Activated CD8-positive, alpha-beta memory T cell treated with anti-CD3 and anti-CD28 coated beads for 36 hours (primary cell): ENCODE results near the gene KCNJ12. TPM values are rescaled to one million over a fixed set of nuclear protein-coding genes. Genes with fewer than 3 reads are reported as not detected.
"Not testable (repeated sequence)": the region's sequence is repeated elsewhere in the genome, so short reads cannot be mapped to it uniquely, and the experiment has no call there.

ENCODE experiments used
- CTCF ChIA-PET: fragments of 350-600 bp; sonication (Branson Sonifier 250); formaldehyde crosslinking; loops from one replicate; lab custom pipeline; 2021; ENCODE audit warnings: antibody characterized with exemption; lab: Charles Lee
- POLR2A ChIA-PET: fragments of 350-600 bp; sonication (Branson Sonifier 250); formaldehyde crosslinking; loops from one replicate; lab custom pipeline; 2021; ENCODE audit warnings: antibody characterized with exemption; lab: Charles Lee
- total RNA-seq, 2 experiments: library from RNA; stranded (reverse); gene quantifications; one replicate each; pipeline ENCODE4 v1.2.3, GENCODE V29; 2021

The KCNJ12 gene
- total RNA-seq, 2 experiments from 2014 or later = not detected

DNA sequence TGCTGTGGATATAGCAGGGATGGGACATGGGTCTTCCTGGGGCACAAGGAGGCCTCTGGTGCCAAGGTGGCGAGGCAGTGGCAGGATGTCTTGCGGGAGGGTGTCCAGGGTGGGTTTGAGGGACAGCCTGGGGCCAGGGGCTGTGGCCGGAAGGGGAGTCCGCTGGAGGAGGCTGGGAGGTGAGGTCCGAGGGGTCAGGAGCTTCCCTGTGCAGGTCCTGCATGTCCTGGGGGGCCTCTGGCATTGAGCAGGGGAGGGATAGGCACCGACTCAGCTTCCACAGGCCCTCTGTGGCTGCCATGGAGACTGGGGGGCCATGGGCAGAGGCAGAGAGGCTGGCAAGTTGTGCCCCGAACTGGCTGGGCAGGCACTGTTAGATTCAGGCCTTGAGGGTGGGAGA, 38.5 kb downstream of the KCNJ12 start:
- CTCF ChIA-PET, POLR2A ChIA-PET: not testable (repeated sequence)

DNA sequence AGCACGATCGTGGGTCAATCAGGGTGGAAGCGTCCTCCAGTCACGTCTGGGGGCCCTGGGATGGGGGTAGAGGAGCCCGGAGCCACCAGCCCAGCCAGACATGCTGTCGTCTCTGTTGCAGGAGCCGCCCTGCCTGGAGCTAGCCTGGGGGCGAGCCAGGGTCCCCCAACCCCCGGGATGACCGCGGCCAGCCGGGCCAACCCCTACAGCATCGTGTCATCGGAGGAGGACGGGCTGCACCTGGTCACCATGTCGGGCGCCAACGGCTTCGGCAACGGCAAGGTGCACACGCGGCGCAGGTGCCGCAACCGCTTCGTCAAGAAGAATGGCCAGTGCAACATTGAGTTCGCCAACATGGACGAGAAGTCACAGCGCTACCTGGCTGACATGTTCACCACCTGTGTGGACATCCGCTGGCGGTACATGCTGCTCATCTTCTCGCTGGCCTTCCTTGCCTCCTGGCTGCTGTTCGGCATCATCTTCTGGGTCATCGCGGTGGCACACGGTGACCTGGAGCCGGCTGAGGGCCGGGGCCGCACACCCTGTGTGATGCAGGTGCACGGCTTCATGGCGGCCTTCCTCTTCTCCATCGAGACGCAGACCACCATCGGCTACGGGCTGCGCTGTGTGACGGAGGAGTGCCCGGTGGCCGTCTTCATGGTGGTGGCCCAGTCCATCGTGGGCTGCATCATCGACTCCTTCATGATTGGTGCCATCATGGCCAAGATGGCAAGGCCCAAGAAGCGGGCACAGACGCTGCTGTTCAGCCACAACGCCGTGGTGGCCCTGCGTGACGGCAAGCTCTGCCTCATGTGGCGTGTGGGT, 39.2 kb downstream of the KCNJ12 start:
- CTCF ChIA-PET, POLR2A ChIA-PET: not testable (repeated sequence)

DNA sequence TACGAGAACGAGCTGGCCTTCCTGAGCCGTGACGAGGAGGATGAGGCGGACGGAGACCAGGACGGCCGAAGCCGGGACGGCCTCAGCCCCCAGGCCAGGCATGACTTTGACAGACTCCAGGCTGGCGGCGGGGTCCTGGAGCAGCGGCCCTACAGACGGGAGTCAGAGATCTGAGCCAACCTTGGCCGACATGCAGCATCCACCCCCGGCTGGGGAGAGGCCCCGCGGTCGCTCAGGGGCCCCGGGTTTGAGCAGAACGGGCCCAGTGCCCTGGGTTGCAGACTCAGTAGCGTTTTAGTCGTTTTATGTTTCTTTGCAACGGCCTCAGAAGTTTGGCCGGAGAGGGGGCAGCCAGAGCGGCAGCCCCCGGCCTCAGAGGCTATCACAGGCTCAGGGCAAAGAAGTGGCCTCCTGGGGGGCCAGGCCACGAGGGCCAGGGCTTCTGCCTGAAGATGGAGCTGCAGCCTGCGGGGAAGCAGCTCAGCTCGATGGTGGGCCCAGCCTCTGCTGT, 40.4 kb downstream of the KCNJ12 start:
- POLR2A ChIA-PET, CTCF ChIA-PET: not testable (repeated sequence)

DNA sequence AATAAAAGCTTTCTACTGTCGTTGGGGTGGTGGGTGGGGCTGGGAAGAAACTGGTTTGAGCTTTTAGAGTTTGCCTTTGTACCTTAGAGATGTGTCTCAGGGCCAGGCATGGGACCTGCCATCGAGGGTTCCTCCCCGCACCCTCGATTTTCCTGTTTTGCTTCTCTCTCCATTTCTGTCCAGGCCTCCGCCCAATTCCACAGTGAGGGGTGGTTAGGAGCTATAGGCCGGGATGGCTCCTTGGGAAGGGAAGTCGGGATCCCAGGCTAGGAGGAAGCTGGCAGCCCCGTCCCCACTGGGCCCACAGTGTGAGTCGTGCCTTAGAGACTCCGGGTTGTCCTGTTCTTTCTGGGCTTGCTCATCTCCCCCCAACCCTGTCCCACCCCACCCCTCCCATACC, 41.2 kb downstream of the KCNJ12 start:
- CTCF ChIA-PET, POLR2A ChIA-PET: not testable (repeated sequence)

DNA sequence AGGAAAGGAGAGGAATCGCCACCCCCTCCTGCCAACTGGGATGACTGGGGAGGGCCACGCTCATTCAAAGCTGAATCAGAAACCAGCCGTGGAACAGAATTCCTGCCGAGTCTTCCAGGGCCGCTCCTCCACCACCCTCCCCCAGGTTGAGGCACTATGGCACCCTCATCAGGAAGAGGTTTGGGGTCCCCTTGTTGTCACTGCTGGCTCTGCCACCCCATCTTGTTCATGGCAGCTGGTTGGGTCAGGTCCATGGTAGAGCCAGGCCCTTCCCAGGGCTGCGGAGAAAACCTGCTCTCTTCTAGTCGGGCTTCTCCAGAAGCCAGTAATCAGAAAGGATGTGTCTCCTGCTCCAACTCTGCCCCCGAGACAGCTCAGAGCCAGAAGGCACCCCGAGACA, 41.8 kb downstream of the KCNJ12 start:
- ChIA-PET POLR2A (no interaction called here), CTCF (no interaction called here)

DNA sequence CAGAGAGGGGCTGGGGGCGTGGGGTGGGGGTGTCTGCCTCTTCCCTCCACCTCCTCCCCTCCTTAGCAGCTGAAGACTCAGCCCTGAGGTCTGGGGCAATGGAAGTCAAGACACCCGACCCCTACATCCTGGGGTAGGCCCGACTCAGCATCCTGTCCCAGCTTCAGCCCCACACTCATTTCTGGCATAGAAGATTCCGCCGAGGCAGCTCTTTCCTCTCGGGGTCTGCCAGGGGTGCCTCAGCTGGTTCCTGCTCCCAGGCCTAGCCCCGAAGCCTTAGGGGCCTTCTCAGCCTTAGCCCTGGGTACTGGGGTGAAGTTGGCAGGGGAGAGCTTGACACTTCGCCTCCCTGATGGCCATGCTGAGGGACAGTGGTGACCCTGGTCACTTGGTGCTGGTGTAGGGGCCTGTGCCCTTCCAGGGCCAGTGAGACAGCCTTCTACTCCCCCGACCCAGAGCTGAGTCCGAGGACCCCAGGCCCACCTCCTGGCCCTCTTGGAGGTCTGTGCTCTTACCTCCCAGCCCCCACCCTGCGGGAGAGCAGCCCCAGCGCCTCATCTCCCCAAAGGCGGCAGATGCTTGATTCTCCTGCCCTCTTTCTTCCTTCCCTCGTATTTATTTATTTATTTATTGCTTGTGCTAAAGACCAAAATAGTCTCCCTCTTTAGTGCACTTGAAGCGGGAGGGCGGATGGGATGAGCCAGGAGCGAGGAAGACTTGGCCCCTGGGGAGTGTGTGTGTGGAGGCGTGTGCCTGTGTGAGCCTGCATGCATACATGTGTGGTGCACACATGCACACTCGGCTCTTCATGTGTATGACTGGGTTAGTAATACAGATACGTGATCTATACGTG, 42.5 kb downstream of the KCNJ12 start:
- ChIA-PET CTCF (no interaction called here), POLR2A (no interaction called here)

DNA sequence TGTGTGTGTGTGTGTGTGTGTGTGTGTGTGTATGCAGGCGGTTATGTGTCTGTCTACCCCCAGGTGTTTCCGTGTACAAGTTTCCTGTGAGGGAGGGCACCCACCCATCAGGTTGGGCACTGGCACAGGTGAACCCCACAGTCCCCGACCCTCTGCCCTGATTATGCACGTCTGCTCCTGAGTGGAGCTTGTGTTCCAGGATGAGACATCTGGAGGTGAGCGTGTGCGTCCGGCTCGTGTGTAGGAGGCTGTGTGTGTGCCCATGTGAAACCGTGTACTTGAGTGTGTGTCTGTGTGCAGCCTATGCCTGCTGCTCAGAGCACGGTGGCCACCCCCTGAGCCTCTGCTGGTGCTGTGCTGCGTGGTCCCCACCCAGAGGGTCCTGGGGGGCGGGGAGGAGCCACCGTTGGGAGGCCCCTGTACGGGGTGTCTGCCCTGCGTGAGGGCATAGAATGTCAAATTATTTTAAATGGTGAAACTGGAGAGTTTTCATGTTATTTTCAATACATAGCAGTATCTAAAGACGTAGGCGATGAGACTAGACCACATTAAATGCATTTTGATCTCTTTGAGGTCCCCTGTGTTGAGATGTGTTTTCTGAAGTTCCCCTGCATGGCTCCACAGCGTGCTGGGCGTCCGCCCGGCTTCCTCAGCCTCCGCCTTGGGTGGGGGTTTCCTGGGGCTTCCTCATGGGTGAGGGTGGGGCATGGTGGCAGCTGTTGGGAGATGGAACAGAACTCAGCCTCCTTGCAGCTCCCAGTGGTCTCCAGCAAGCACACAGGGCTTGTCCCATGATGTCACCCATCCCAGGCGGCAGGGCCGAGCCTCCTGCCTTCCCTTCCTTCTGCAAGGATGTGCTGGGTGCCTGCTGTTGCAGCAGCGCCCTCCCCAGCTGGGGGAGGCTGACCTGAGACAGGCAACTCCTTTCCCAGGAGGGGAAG, 43.4 kb downstream of the KCNJ12 start:
- ChIA-PET POLR2A (no interaction called here), CTCF (no interaction called here)

DNA sequence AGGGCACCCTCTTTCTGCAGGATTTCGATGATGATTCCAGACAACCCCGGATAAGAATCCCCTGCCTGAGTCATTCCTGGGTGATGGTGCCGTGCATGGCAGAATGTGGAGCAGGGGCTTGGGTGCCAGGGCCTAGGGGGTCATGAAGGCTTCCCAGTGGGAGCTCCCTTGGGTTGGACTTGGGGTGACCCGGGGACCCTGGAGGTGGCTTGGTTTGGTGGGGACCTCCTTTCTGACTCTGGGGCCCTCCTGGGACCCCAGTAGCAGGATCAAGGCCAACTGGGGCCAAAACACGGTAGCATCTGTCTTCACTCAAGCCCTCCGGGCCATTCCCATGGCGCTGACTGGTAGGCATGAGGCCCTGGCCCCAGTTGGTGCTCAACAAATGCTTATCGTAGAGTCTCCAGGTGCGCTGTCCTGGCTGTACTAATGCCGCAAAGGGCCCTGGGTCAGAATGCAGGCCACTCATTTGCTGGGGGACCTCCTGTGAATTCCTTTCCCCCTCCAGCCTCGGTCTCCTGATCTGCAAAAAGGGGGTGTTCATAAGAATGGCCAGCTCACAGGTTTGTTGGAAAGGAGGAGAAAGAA, 44.4 kb downstream of the KCNJ12 start:
- POLR2A ChIA-PET, CTCF ChIA-PET: not testable (repeated sequence)

DNA sequence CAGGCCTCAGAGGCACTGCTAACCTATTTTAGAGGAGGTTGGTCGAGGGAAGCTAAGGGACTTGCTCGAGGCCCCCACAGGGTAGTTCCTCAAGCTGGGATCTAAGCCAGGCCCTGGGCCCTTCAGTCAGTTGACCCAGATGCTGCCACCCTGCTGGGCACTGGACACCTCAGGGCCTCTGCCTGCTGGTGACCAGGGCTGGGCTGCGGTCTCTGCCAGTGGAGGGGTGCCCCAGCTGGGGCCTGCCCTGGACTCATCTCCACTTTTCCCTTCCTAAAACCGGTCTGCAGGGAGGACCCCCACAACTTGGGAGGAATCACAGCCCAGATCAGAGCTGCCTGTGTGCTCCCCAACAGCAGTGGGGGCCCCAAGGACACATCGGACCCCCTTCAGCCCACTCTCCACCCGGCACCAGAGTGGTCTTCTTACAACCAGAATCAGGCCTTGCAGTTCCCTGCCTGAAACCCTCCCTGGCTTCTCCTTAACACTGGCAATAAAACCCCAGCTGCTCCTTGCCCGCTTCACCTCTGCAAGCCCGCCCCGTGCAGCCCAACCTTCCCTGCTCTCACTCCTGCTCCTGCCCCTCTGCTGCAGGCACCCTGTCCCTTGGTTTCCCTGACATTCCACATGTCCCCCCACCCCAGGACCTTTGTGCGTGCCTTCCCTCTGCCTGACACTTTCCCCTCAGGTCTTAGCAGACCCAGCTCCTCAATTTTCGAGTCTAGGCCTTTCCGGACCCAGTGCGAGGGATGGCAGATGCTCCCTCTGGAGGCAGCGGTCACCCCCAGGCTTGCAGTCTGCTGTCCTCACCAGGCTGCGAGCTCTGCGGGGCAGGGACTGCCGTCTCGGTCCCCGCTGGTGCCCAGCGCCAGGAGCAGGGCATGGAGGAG, 45.5 kb downstream of the KCNJ12 start:
- CTCF ChIA-PET, POLR2A ChIA-PET: not testable (repeated sequence)

DNA sequence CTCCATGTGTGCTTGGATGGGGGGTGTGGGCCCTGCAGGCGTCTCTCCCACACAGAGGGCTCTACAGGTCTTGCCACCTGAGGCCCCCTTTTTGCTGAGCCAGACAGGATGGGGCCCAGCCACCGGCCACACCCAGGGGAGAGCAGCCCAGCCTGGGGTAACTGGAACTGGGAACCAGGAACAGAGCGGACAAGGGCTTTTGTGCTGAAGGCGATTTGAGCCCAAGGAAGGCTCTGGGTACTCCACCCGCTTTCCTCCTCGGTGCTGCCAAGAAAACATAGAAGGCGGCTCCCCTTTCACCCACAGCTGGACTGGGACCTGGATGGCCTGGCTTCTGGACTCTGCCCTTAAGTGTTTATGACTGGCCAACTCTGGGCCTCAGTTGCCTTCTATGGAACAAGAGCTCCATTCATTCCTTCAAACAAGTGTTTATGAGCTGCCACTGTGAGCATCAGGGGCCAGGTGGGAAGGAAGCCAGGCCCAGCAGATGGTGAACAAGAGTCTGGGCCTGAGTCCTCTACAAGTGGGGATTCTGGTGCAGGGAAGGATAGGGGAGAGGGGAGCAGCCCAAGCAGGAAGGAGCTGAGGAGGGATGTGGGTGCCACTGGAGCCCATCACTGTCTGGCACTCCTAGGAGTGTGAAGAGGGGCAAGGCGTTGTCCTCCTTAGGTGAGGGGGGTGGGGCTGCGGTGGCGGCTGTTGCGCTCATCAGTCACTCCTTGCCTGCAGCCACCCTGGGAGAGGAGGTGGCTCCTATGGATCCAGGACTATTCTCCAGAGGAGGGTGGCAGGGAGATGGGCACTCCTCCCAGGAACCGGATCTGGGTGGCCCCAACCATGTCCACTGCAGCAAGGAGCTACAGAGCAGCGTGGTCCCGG, 46.4 kb downstream of the KCNJ12 start:
- POLR2A ChIA-PET, CTCF ChIA-PET: not testable (repeated sequence)

DNA sequence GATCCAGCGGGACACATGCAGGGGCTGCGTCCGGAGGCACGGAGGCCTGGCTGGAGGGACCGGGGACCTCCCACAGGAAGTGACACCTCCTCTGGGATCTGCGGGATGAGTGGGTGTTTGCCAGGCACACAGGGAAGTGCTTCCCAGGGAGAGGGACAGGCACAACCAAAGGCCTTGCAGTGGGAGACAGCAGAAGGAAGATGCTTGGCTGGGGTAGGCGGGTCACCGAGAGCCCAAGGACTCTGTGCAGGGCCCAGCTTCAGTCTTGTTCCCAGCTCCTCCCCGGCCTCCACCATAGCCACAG, 47.0 kb downstream of the KCNJ12 start:
- CTCF ChIA-PET, POLR2A ChIA-PET: not testable (repeated sequence)

DNA sequence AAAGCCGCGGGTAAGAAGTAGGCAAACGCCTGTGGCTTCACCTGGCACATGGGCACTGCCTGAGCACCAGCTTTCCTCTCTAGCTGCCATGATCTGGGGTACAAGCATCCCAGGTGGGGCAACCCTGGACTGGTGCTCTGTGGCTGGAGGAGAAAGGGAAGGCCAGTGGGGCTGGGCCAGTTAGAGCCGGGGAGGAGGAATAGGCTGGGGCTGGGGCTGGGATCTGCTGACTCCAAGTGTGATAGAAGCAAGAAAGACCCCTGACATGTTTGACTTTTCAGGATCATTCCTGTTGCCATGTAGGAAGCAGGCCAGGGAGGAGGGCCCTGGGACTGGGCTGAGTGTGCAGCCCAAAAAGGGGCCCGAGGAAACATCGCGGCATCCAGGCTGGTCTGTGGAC, 48.5 kb downstream of the KCNJ12 start:
- CTCF ChIA-PET, POLR2A ChIA-PET: not testable (repeated sequence)

DNA sequence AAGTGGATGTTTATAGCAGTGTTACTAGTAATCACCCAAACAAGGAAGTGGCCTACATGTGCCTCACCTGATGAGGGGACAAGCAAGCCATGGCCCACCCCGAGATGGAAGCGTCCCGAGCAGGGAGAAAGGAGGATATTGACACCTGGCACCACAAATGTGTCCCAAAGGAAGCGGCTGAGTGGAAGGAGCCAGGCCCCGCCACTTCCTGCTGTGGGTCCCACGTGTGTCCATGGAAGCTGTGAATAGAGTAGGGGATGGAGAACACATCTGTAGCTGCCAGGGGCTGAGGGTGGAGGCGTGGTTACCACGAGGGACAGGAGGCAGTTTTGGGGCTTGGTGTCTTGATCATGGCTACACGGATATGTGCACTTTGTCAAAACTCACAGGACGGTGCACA, 49.2 kb downstream of the KCNJ12 start:
- ChIA-PET CTCF (no interaction called here), POLR2A (no interaction called here)

DNA sequence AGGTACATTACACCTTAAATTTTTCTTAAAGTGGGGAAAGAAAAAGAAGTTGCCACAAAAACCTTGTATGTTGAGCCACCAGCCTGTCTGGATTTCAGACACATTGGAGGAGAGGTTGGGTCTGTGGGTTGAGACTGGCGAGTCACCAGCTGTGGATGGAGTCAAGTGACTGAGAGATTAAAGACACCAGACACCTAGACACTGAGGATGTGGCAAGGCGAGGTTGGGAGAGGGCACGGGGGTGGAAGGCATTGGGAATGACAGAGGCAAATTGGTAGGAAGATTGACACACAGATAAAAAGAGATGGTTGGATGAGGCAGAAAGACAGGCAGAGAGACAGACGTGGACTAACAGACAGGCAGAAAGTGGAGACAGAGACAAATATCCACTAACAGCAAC, 49.6 kb downstream of the KCNJ12 start:
- CTCF ChIA-PET = no interaction called here
- POLR2A ChIA-PET = no interaction called here

DNA sequence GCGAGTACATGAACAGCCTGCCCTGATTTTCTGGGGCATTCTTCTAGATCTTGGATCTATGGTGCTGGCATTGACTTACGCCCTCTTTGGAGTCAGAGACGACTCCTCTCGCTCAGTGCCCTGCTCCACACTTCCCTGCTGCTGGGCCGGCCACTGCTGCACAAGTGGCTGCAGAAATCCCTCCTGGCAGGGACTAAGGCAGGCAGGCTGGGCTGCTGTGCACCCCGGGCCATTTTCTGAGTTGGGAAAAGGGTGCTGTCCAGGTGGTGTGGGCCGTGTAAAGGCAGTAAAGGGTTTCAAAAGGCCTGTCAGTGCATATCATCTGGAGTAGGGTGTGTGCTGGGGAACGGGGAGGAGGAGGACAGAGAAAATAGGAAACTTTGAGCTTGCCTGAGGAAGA, 50.1 kb downstream of the KCNJ12 start:
- CTCF ChIA-PET, POLR2A ChIA-PET: not testable (repeated sequence)

DNA sequence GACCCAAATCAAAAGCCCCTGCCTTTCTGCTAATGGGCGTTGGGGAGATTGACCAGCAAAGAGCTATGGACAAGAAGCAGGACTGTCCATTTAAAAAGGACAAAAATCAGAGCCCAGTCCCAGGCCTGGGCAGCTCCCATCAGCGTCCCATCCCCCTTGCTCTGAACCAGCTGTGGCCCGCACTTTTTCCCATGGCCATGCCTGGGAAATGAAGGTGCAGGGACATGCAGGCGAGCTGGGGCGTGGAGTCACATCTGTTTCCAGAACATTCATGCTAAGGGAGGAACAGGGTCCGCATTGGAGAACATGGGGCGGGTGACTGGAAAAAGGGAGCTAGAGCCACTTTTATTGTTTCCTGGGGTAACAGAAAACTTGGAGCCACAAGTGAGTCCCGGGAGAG, 50.7 kb downstream of the KCNJ12 start:
- CTCF ChIA-PET = not testable (repeated sequence)

DNA sequence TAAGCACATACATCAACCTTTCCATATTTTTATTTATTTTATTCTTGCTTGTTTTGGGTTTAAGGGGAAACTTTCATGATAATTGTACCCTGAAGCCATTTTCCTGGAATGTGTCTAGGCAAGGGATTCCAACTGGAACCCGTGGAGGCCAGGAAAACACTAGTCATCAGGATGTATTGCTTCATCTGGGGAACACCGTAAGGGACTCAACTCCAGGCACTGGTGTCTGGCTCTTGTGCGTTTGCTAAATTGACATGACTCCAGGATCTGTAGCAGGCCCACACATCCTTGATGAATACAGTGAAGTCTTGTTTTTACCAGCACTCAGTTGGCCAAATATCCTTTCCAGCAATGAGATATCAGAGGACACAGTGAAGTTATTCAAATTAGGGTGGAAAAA, 51.6 kb downstream of the KCNJ12 start:
- CTCF ChIA-PET, POLR2A ChIA-PET: not testable (repeated sequence)

More for the DNA sequence above, 50.7 kb downstream of the KCNJ12 start:
- POLR2A ChIA-PET = not testable (repeated sequence)
